Neural cell (in vitro differentiated cells): ENCODE results near the gene NELL2.

Source experiments
- EZH2 ChIP-seq: fragments of 200-600, 300-800 bp; shearing (Covaris generic), sonication (generic); IDR thresholded peaks from 2 replicates; pipeline ENCODE4 v1.6.1; 2014; ENCODE audit warnings: antibody characterized with exemption, low read length, borderline replicate concordance, mild to moderate bottlenecking; ENCODE audit not compliant: insufficient read depth, poor library complexity, severe bottlenecking
- TF ChIP-seq, protein P1 (sequence below): fragments of 450-650 bp; IDR thresholded peaks from 2 replicates; pipeline ENCODE4 v1.5.1; 2014; ENCODE audit warnings: antibody characterized with exemption, mild to moderate bottlenecking, moderate library complexity; ENCODE audit not compliant: poor library complexity, severe bottlenecking

DNA sequence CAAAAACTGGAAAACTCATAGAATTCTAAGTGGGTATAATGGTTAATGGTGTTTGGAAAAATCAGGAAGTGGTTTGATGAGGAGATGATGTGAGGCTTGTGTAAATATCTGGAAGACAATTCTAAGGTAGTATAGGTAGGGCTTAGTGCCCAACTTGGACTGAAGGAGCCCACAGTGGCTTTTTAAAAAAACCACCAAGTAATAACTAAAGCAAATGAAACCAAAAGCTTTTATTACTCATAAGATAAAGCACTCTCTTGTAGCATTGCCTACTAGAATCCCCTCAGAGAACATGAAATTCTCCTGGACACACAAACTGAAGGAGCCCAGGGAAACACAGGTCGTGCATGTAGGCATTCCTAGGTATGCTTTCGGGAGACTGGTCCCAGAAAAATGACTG, 324.5 kb downstream of the NELL2 start:
- TF ChIP-seq EZH2 = no peak
- TF ChIP-seq, protein P1, sequence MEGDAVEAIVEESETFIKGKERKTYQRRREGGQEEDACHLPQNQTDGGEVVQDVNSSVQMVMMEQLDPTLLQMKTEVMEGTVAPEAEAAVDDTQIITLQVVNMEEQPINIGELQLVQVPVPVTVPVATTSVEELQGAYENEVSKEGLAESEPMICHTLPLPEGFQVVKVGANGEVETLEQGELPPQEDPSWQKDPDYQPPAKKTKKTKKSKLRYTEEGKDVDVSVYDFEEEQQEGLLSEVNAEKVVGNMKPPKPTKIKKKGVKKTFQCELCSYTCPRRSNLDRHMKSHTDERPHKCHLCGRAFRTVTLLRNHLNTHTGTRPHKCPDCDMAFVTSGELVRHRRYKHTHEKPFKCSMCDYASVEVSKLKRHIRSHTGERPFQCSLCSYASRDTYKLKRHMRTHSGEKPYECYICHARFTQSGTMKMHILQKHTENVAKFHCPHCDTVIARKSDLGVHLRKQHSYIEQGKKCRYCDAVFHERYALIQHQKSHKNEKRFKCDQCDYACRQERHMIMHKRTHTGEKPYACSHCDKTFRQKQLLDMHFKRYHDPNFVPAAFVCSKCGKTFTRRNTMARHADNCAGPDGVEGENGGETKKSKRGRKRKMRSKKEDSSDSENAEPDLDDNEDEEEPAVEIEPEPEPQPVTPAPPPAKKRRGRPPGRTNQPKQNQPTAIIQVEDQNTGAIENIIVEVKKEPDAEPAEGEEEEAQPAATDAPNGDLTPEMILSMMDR = no peak
